Mammary epithelial cell (primary cell): ENCODE data around the gene THBS3.

Source experiments
- EZH2 ChIP-seq: IDR thresholded peaks from 2 replicates; pipeline ENCODE4 v1.6.1; 2012; ENCODE audit warnings: low read length, inconsistent platforms, borderline replicate concordance
- TF ChIP-seq, protein P1 (sequence below), 2 donors: IDR thresholded peaks in 1 of 2; conservative IDR thresholded peaks in 1 of 2; 2 replicates each; pipeline ENCODE4 v1.5.1; 2011 to 2012; ENCODE audit warnings: inconsistent platforms in 2 of 2, low read length in 2 of 2, mild to moderate bottlenecking in 2 of 2, control low read depth in 1 of 2, low read depth in 1 of 2; ENCODE audit not compliant: insufficient read depth in 1 of 2; ENCODE audit errors: extremely low read depth in 1 of 2

DNA sequence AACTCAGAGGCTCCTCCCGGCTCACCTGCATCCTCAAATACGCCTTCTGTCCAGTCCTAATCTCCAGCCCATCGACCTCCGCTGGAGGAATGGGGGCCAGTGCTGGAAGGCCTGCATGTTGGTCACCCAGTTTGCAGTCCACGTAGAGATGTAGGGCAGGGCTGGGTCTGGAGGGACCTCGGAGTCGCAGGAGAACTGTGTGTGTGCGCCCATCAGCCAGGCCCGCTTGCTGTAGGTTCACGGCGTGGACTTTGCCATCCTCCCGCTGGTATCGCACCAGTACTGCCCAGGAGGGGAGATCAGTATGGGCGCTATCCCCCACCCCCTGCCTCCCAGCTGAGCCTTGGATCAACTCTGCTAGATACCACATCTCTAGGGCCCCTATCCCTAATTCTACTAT lies 2.7 kb downstream of the THBS3 start:
- TF ChIP-seq EZH2, result no peak
- TF ChIP-seq, protein P1, sequence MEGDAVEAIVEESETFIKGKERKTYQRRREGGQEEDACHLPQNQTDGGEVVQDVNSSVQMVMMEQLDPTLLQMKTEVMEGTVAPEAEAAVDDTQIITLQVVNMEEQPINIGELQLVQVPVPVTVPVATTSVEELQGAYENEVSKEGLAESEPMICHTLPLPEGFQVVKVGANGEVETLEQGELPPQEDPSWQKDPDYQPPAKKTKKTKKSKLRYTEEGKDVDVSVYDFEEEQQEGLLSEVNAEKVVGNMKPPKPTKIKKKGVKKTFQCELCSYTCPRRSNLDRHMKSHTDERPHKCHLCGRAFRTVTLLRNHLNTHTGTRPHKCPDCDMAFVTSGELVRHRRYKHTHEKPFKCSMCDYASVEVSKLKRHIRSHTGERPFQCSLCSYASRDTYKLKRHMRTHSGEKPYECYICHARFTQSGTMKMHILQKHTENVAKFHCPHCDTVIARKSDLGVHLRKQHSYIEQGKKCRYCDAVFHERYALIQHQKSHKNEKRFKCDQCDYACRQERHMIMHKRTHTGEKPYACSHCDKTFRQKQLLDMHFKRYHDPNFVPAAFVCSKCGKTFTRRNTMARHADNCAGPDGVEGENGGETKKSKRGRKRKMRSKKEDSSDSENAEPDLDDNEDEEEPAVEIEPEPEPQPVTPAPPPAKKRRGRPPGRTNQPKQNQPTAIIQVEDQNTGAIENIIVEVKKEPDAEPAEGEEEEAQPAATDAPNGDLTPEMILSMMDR (conservative IDR thresholded peaks at IDR 0.05 in 1 of 2, IDR thresholded peaks at IDR 0.05 in 1 of 2; ENCODE audit: extremely low read depth in 1 of 2, insufficient read depth in 1 of 2, low read depth in 1 of 2, low read length in 2 of 2), result no peak
